Spleen (tissue), 11 donors: Measurements from ENCODE around the gene CCDC47. TPM values are rescaled to one million over a fixed set of nuclear protein-coding genes. Genes with fewer than 3 reads are reported as not detected.

Experiments
- DNase-seq: peaks from one replicate; pipeline ENCODE4 v3.0.0-alpha.2; 2020
- H3K27ac ChIP-seq, 8 donors: fragments of 200-600 bp; sonication (generic) in 7 of 8; 1 replicate in 4 of 8; 2 replicates in 4 of 8; pipeline versions ENCODE4 v1.5.0 to v1.8.0; 2016 to 2021; ENCODE audit warnings: inconsistent platforms in 4 of 8, mild to moderate bottlenecking in 4 of 8, moderate library complexity in 1 of 8
- H3K27me3 ChIP-seq, 7 donors: fragments of 200-600 bp; sonication (generic) in 6 of 7; replicated peaks in 1 of 7; 1 replicate in 4 of 7; 2 replicates in 3 of 7; pipeline versions ENCODE4 v1.5.0 to v1.8.0; 2016 to 2021; ENCODE audit warnings: inconsistent platforms in 3 of 7, mild to moderate bottlenecking in 1 of 7
- H3K36me3 ChIP-seq, 6 donors: fragments of 200-600 bp; sonication (generic) in 5 of 6; 1 replicate in 4 of 6; 2 replicates in 2 of 6; pipeline versions ENCODE4 v1.5.0 to v1.8.0; 2016 to 2021; ENCODE audit warnings: inconsistent platforms in 2 of 6
- H3K4me1 ChIP-seq, 6 donors: fragments of 200-600 bp; sonication (generic) in 5 of 6; 1 replicate in 3 of 6; 2 replicates in 3 of 6; pipeline versions ENCODE4 v1.5.0 to v1.8.0; 2016 to 2021; ENCODE audit warnings: inconsistent platforms in 3 of 6
- H3K4me3 ChIP-seq, 8 donors: fragments of 200-600 bp; sonication (generic) in 7 of 8; 1 replicate in 4 of 8; 2 replicates in 4 of 8; pipeline versions ENCODE4 v1.5.0 to v1.8.0; 2016 to 2021; ENCODE audit warnings: inconsistent platforms in 4 of 8, mild to moderate bottlenecking in 4 of 8, moderate library complexity in 2 of 8
- H3K9me3 ChIP-seq, 8 donors: fragments of 200-600 bp; sonication (generic) in 7 of 8; 1 replicate in 4 of 8; 2 replicates in 4 of 8; pipeline versions ENCODE4 v1.5.0 to v1.8.0; 2016 to 2021; ENCODE audit warnings: inconsistent platforms in 4 of 8
- POLR2A ChIP-seq, 3 donors: fragments of 450-650 bp; IDR thresholded peaks; one replicate each; pipeline ENCODE4 v1.5.1; 2017; ENCODE audit warnings: antibody characterized with exemption in 3 of 3, mild to moderate bottlenecking in 1 of 3
- POLR2AphosphoS5 ChIP-seq, 3 donors: sonication (generic); formaldehyde crosslinking; IDR thresholded peaks; one replicate each; pipeline ENCODE4 v1.5.1; 2017; ENCODE audit warnings: antibody characterized with exemption in 3 of 3
- WGBS, 5 donors: extraction: QIAGEN DNeasy Blood & Tissue Kit in 3 of 5; methylation state at CpG; one replicate each; pipeline versions ENCODE4 v1.1.5 to v1.1.7; 2013 to 2018; 5-methylcytosine and 5-hydroxymethylcytosine counted together
- intact Hi-C: fragments of 100-400 bp; cut with DNase I; formaldehyde crosslinking; loops from one replicate; pipeline ENCODE4 v1.15.0; 2023; ENCODE audit warnings: low total_unique reads
- polyA plus RNA-seq, 3 donors: library from polyadenylated mRNA; stranded (reverse); fragments of 200-250 nt; gene quantifications; one replicate each; pipeline ENCODE4 v1.2.1, GENCODE V29; 2013
- total RNA-seq, 7 donors: library from RNA; depleted of rRNA in 3 of 7; stranded (reverse); fragments of >200 nt in 3 of 7; fragmentation: NEBNext Ultra II Directional in 4 of 7; extraction: Animal tissue kit (Norgen Biotek cat#: 25700) in 4 of 7; gene quantifications; one replicate each; pipeline versions ENCODE4 v1.1.0 to v1.2.1, GENCODE V29; 2016 to 2021
- TF ChIP-seq, protein P1 (sequence below), 11 experiments: fragments of 200-600 bp in 7 of 11; fragments of 450-650 bp in 4 of 11; sonication (generic) in 4 of 11; IDR thresholded peaks in 8 of 11; conservative IDR thresholded peaks in 3 of 11; 1 replicate in 7 of 11; 2 replicates in 4 of 11; pipeline versions ENCODE4 v1.4.0 to v1.8.0; 2016 to 2021; ENCODE audit warnings: antibody characterized with exemption in 11 of 11, inconsistent platforms in 4 of 11, mild to moderate bottlenecking in 1 of 11
- donor health status: healthy with polysubstance abuse.
- donor health status: DM: no; HTN: no; CAD: no; lungs with moderate emphysema.
- donor health status: DM: no; HTN: no; CAD: no.
- donor health status: Bipolar disorder and iron deficiency.
- donor health status: healthy.
- donor health status: DM: no; HTN: no; CAD: no.
- donor health status: DM: yes; HTN: yes; CAD: no.

The CCDC47 gene
- total and polyA plus RNA-seq, 10 donors, result 8.9 to 74.0 (median 51.5) TPM

DNA sequence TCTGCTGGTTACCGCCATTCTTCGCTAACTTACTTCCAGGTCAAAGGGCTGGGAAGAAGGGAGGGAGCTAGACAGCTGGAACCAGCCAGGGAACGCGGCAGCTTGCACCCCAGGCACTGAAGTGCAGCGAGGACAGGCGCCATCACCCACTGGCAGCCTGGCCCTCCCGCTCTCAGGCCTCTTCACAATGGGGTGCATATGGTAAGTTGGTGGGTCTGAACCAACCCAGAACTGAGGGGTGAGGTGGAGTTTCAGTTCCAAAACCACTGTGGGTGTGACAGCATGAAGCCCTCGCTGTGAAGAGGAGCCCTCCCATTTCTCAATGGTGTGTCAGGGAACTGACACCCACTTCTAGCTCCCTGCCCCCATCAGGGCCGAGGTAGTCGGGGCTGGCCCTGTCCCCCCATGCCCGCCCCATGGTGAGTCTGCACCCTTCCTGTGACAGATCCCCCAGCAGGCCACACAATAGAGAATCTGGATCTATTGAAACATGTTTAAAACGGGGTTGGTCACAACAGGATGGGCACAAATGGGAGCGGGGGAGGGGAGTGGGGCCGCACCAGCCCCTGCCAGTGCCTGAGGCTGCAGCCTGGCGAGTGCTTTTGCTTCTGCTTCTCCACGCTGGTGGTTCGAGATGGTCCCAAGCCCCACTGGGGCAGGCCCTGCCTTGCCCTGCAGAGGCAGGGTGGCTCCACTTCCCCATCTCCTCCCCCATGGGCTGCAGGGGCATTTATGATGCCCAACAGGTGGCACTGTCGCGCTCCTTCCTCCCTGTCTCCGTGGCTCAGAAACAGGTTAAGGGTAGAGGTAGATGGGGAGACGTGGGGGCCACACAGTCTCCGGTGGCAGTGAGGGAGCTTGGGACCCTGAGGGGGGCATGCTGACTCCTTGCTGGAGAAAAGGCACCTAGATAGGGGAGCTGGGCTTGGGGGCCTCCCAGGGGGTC is 75.8 kb downstream of the CCDC47 start:
- TF ChIP-seq POLR2AphosphoS5 (IDR thresholded peaks at IDR 0.05) (peak; percentile 87 to 93 (median 91)), POLR2A (IDR thresholded peaks at IDR 0.05) (peak in 2 of 3 donors; percentile 22 to 28)
- TF ChIP-seq, protein P1, sequence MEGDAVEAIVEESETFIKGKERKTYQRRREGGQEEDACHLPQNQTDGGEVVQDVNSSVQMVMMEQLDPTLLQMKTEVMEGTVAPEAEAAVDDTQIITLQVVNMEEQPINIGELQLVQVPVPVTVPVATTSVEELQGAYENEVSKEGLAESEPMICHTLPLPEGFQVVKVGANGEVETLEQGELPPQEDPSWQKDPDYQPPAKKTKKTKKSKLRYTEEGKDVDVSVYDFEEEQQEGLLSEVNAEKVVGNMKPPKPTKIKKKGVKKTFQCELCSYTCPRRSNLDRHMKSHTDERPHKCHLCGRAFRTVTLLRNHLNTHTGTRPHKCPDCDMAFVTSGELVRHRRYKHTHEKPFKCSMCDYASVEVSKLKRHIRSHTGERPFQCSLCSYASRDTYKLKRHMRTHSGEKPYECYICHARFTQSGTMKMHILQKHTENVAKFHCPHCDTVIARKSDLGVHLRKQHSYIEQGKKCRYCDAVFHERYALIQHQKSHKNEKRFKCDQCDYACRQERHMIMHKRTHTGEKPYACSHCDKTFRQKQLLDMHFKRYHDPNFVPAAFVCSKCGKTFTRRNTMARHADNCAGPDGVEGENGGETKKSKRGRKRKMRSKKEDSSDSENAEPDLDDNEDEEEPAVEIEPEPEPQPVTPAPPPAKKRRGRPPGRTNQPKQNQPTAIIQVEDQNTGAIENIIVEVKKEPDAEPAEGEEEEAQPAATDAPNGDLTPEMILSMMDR (IDR thresholded peaks at IDR 0.05 in 8 of 11, conservative IDR thresholded peaks at IDR 0.05 in 3 of 11), result peak; percentile 72 to 95 (median 87)
- intact Hi-C loops, result loop anchor here (10.0 kb wide), 3 partner anchors 47 to 127 kb away; partner anchors contain the start of genes FTSJ3, MAP3K3, PSMC5 and STRADA
- 16 to 44% (median 38%) methylated on average over 17 to 22 of the region's 22 CpGs for WGBS, 5 donors
- peak; percentile 96 for DNase-seq
- H3K36me3 ChIP-seq, result peaks cover 3 to 63% (median 24%) of the 10 kb centered on the region in 6 donors
- H3K27me3 ChIP-seq, result no peaks in the 10 kb centered on the region
- H3K9me3 ChIP-seq, result no peaks in the 10 kb centered on the region
- peaks cover 47 to 93% (median 68%) of the 10 kb centered on the region in 6 donors for H3K4me1 ChIP-seq
- peak overlapping the region; percentile 93 to 100 (median 98) for H3K27ac ChIP-seq
- H3K4me3 ChIP-seq, result peak overlapping the region; percentile 80 to 99 (median 90)

- Histone ChIP-seq H3K4me3 (peak overlapping the region in 5 of 8 donors; percentile 1 to 99 (median 88)), H3K9me3 (no peaks in the 10 kb centered on the region), H3K4me1 (peaks cover 40 to 85% (median 59%) of the 10 kb centered on the region in 6 donors), H3K27me3 (no peaks in the 10 kb centered on the region), H3K36me3 (peaks cover 3 to 73% (median 35%) of the 10 kb centered on the region in 6 donors), H3K27ac (peak overlapping the region; percentile 93 to 100 (median 98))
- peak; percentile 88 for DNase-seq
- intact Hi-C loops, result loop anchor here (10.0 kb wide), 3 partner anchors 48 to 128 kb away; partner anchors contain the start of genes FTSJ3, MAP3K3, PSMC5 and STRADA
- WGBS, 5 donors, result 25 to 40% (median 29%) methylated on average over 6 to 9 of the region's 9 CpGs
- TF ChIP-seq POLR2AphosphoS5 (IDR thresholded peaks at IDR 0.05), result peak; percentile 74 to 84 (median 77)
- TF ChIP-seq POLR2A (IDR thresholded peaks at IDR 0.05), result no peak
- TF ChIP-seq, protein P1 (IDR thresholded peaks at IDR 0.05 in 8 of 11, conservative IDR thresholded peaks at IDR 0.05 in 3 of 11), result peak in 10 of 11 experiments; percentile 11 to 67 (median 48)
Observed at GRCh38 chr17:63696381-63696961, 76.9 kb downstream of the CCDC47 start.

- H3K36me3 ChIP-seq, result peaks cover 3 to 79% (median 41%) of the 10 kb centered on the region in 6 donors
- TF ChIP-seq POLR2AphosphoS5 (IDR thresholded peaks at IDR 0.05) (peak in 1 of 3 donors; percentile 31), POLR2A (IDR thresholded peaks at IDR 0.05) (no peak)
- H3K4me3 ChIP-seq, result peak overlapping the region in 1 of 8 donors; percentile 98
- H3K27ac ChIP-seq, result peak overlapping the region; percentile 48 to 100 (median 98)
- 85 to 91% (median 89%) methylated on average over 5 to 6 of the region's 6 CpGs for WGBS, 5 donors
- no peaks in the 10 kb centered on the region for H3K9me3 ChIP-seq
- peak; percentile 78 for DNase-seq
- intact Hi-C loops, result loop anchor here (10.0 kb wide), 3 partner anchors 49 to 129 kb away; partner anchors contain the start of genes FTSJ3, MAP3K3, PSMC5 and STRADA
- H3K4me1 ChIP-seq, result peaks cover 34 to 79% (median 53%) of the 10 kb centered on the region in 6 donors
- H3K27me3 ChIP-seq, result no peaks in the 10 kb centered on the region
Observed at GRCh38 chr17:63695889-63696288, 77.5 kb downstream of the CCDC47 start.

Other genes starting within 250 kb of the CCDC47 start
- gene DCAF7, start 223.1 kb downstream of the CCDC47 start, total RNA-seq, result 10 to 100 TPM; 52.1 to 87.5 (median 73.7) TPM
- gene DCAF7, start 223.1 kb downstream of the CCDC47 start, polyA plus RNA-seq, result 10 to 100 TPM; 15.9 to 21.6 (median 18.4) TPM
- gene TACO1, start 172.7 kb downstream of the CCDC47 start, total RNA-seq, result 10 to 100 TPM; 10.6 to 16.8 (median 14.9) TPM
- 10 to 100 TPM; 14.6 to 19.1 (median 16.9) TPM for gene TACO1, start 172.7 kb downstream of the CCDC47 start, polyA plus RNA-seq
- 100 to 1,000 TPM in 2 of 7 donors, 10 to 100 TPM in 5; 69.9 to 125 (median 94.9) TPM for gene MAP3K3, start 151.2 kb downstream of the CCDC47 start, total RNA-seq
- 10 to 100 TPM; 12.2 to 34.1 (median 17.3) TPM for gene MAP3K3, start 151.2 kb downstream of the CCDC47 start, polyA plus RNA-seq
- gene LIMD2, start 73.5 kb downstream of the CCDC47 start, total RNA-seq, result 100 to 1,000 TPM; 211 to 381 (median 249) TPM
- 100 to 1,000 TPM; 414 to 554 (median 480) TPM for gene LIMD2, start 73.5 kb downstream of the CCDC47 start, polyA plus RNA-seq
- 10 to 100 TPM; 43.9 to 72.0 (median 60.7) TPM for gene STRADA, start 31.8 kb downstream of the CCDC47 start, total RNA-seq
- 10 to 100 TPM; 20.5 to 31.3 (median 26.6) TPM for gene STRADA, start 31.8 kb downstream of the CCDC47 start, polyA plus RNA-seq
- 100 to 1,000 TPM; 107 to 136 (median 126) TPM for gene DDX42, start 573 bp upstream of the CCDC47 start, total RNA-seq
- gene DDX42, start 573 bp upstream of the CCDC47 start, polyA plus RNA-seq, result 10 to 100 TPM; 45.0 to 70.5 (median 61.8) TPM
- 100 to 1,000 TPM in 2 of 7 donors, 10 to 100 TPM in 5; 74.5 to 102 (median 97.2) TPM for gene PSMC5, start 53.8 kb upstream of the CCDC47 start, total RNA-seq
- gene PSMC5, start 53.8 kb upstream of the CCDC47 start, polyA plus RNA-seq, result 100 to 1,000 TPM; 135 to 175 (median 147) TPM
- gene FTSJ3, start 54.1 kb upstream of the CCDC47 start, total RNA-seq, result 10 to 100 TPM; 26.1 to 45.7 (median 37.7) TPM
- 10 to 100 TPM; 13.5 to 22.9 (median 16.3) TPM for gene FTSJ3, start 54.1 kb upstream of the CCDC47 start, polyA plus RNA-seq
- 100 to 1,000 TPM in 3 of 7 donors, 10 to 100 TPM in 4; 76.5 to 154 (median 95.7) TPM for gene SMARCD2, start 69.1 kb upstream of the CCDC47 start, total RNA-seq
- 10 to 100 TPM; 47.3 to 84.8 (median 57.9) TPM for gene SMARCD2, start 69.1 kb upstream of the CCDC47 start, polyA plus RNA-seq
- gene CSH2, start 100.1 kb upstream of the CCDC47 start, total RNA-seq, result not detected
- not detected for gene CSH2, start 100.1 kb upstream of the CCDC47 start, polyA plus RNA-seq
- not detected for gene GH2, start 108.3 kb upstream of the CCDC47 start, total RNA-seq
- gene GH2, start 108.3 kb upstream of the CCDC47 start, polyA plus RNA-seq, result not detected
- not detected for gene CSH1, start 123.0 kb upstream of the CCDC47 start, total RNA-seq
- not detected for gene CSH1, start 123.0 kb upstream of the CCDC47 start, polyA plus RNA-seq
- gene CSHL1, start 137.7 kb upstream of the CCDC47 start, total RNA-seq, result not detected
- gene CSHL1, start 137.7 kb upstream of the CCDC47 start, polyA plus RNA-seq, result under 1 TPM in 1 of 3 donors, not detected in 2; 0.06 TPM
- gene GH1, start 145.2 kb upstream of the CCDC47 start, total RNA-seq, result 1 to 10 TPM in 2 of 7 donors, under 1 TPM in 3, not detected in 2; 0.47 to 1.4 (median 0.79) TPM
- gene GH1, start 145.2 kb upstream of the CCDC47 start, polyA plus RNA-seq, result 1 to 10 TPM in 1 of 3 donors, under 1 TPM in 2; 0.29 to 1.5 (median 0.65) TPM
- gene CD79B, start 158.7 kb upstream of the CCDC47 start, total RNA-seq, result 100 to 1,000 TPM; 149 to 226 (median 192) TPM
- 100 to 1,000 TPM; 386 to 659 (median 624) TPM for gene CD79B, start 158.7 kb upstream of the CCDC47 start, polyA plus RNA-seq
- gene SCN4A, start 199.3 kb upstream of the CCDC47 start, total RNA-seq, result 1 to 10 TPM in 5 of 7 donors, under 1 TPM in 2; 0.54 to 4.0 (median 1.3) TPM
- gene SCN4A, start 199.3 kb upstream of the CCDC47 start, polyA plus RNA-seq, result under 1 TPM; 0.14 to 0.70 (median 0.26) TPM
- 1 to 10 TPM; 1.6 to 9.1 (median 3.5) TPM for gene PRR29, start 224.8 kb upstream of the CCDC47 start, total RNA-seq
- 1 to 10 TPM in 1 of 3 donors, under 1 TPM in 2; 0.65 to 3.6 (median 0.73) TPM for gene PRR29, start 224.8 kb upstream of the CCDC47 start, polyA plus RNA-seq
- 100 to 1,000 TPM; 136 to 412 (median 275) TPM for gene ICAM2, start 247.0 kb upstream of the CCDC47 start, total RNA-seq
- gene ICAM2, start 247.0 kb upstream of the CCDC47 start, polyA plus RNA-seq, result 100 to 1,000 TPM in 1 of 3 donors, 10 to 100 TPM in 2; 79.2 to 108 (median 86.7) TPM